PC-3 (cell line): ENCODE results near the gene MTRF1. TPM values are rescaled to one million over a fixed set of nuclear protein-coding genes. Genes with fewer than 3 reads are reported as not detected.

ENCODE experiments used
- ATAC-seq: fragments of 200-7000 bp; cut with Tn5 transposase; 2 replicates; pipeline ENCODE4 v1.9.1; 2020; ENCODE audit warnings: mild to moderate bottlenecking, moderate library complexity
- BruUV-seq: library from RNA; stranded (reverse); fragments of 400-500 nt; replicated peaks from 2 replicates; lab custom pipeline; 2021; lab: Mats Ljungman, UMichigan
- CTCF ChIA-PET: fragments of 300-600 bp; sonication (Branson Sonifier 250); formaldehyde crosslinking; loops from one replicate; lab custom pipeline; 2022; ENCODE audit warnings: antibody characterized with exemption; lab: Charles Lee
- POLR2A ChIA-PET: fragments of 300-600 bp; sonication (Branson Sonifier 250); formaldehyde crosslinking; loops from one replicate; lab custom pipeline; 2022; ENCODE audit warnings: antibody characterized with exemption; ENCODE audit not compliant: unreplicated experiment; lab: Charles Lee
- DNase-seq: peaks from one replicate; pipeline ENCODE4 v3.0.0-alpha.2; 2015
- H2AFZ ChIP-seq: fragments of 300-600 bp; sonication (generic); 2 replicates; pipeline ENCODE4 v1.6.0; 2016; ENCODE audit warnings: antibody characterized with exemption, low read length
- H3F3A ChIP-seq: fragments of 300-600 bp; sonication (generic); one replicate; pipeline ENCODE4 v1.6.0; 2017; ENCODE audit warnings: antibody characterized with exemption, low read length, control low read depth, mild to moderate bottlenecking; ENCODE audit not compliant: unreplicated experiment
- H3K27ac ChIP-seq: fragments of 300-600 bp; sonication (generic); 2 replicates; pipeline ENCODE4 v1.5.1; 2016; ENCODE audit warnings: mild to moderate bottlenecking, low read length
- H3K27me3 ChIP-seq: fragments of 300-600 bp; sonication (generic); 2 replicates; pipeline ENCODE4 v1.6.1; 2016; ENCODE audit warnings: low read length, mixed read lengths
- H3K36me3 ChIP-seq: fragments of 300-600 bp; sonication (generic); 2 replicates; pipeline ENCODE4 v1.6.1; 2016; ENCODE audit warnings: low read depth, mixed run types, low read length, mixed read lengths
- H3K4me1 ChIP-seq: fragments of 300-600 bp; sonication (generic); 2 replicates; pipeline ENCODE4 v1.5.1; 2016; ENCODE audit warnings: low read length; ENCODE audit not compliant: insufficient read depth
- H3K4me2 ChIP-seq: fragments of 300-600 bp; sonication (generic); 2 replicates; pipeline ENCODE4 v1.6.0; 2016; ENCODE audit warnings: low read length
- H3K4me3 ChIP-seq: fragments of 300-600 bp; sonication (generic); 2 replicates; pipeline ENCODE4 v1.5.1; 2016; ENCODE audit warnings: mild to moderate bottlenecking, low read length, mixed read lengths
- H3K79me2 ChIP-seq: fragments of 300-600 bp; sonication (generic); 2 replicates; pipeline ENCODE4 v1.6.1; 2017; ENCODE audit warnings: low read length, mixed read lengths
- H3K9ac ChIP-seq: fragments of 300-600 bp; sonication (generic); 2 replicates; pipeline ENCODE4 v1.6.0; 2016; ENCODE audit warnings: mild to moderate bottlenecking, low read length
- H3K9me2 ChIP-seq: fragments of 300-600 bp; sonication (generic); replicated peaks from 2 replicates; pipeline ENCODE4 v1.6.1; 2016; ENCODE audit warnings: mixed run types, low read length, mixed read lengths
- H3K9me3 ChIP-seq: fragments of 300-600 bp; sonication (generic); 2 replicates; pipeline ENCODE4 v1.6.1; 2016; ENCODE audit warnings: low read length, mixed read lengths
- H4K20me1 ChIP-seq: fragments of 300-600 bp; sonication (generic); 2 replicates; pipeline ENCODE4 v1.6.1; 2016; ENCODE audit warnings: low read length, mixed read lengths
- EZH2 ChIP-seq: fragments of 300-600 bp; sonication (generic); IDR thresholded peaks from one replicate; pipeline ENCODE4 v1.6.1; 2017; ENCODE audit warnings: antibody characterized with exemption, mild to moderate bottlenecking, low read length; ENCODE audit not compliant: unreplicated experiment
- EZH2phosphoT487 ChIP-seq: fragments of 300-600 bp; sonication (generic); IDR thresholded peaks from 2 replicates; pipeline ENCODE4 v1.6.1; 2018; ENCODE audit warnings: mild to moderate bottlenecking, antibody characterized with exemption, low read length, borderline replicate concordance
- intact Hi-C: fragments of 100-400 bp; cut with micrococcal nuclease; formaldehyde crosslinking; loops from 2 replicates; pipeline ENCODE4 v1.9.0; 2023
- total RNA-seq: library from RNA; depleted of rRNA; stranded (reverse); fragments of >200 nt; gene quantifications from 2 replicates; pipeline ENCODE4 v1.2.3, GENCODE V29; 2014
- TF ChIP-seq, protein P1 (sequence below): fragments of 300-600 bp; sonication (generic); conservative IDR thresholded peaks from 2 replicates; pipeline ENCODE4 v1.5.1; 2017; ENCODE audit warnings: antibody characterized with exemption, low read depth, mild to moderate bottlenecking, low read length

MTRF1 gene
- total RNA-seq, 1 experiment from 2014 or later, result 4.7 TPM

DNA sequence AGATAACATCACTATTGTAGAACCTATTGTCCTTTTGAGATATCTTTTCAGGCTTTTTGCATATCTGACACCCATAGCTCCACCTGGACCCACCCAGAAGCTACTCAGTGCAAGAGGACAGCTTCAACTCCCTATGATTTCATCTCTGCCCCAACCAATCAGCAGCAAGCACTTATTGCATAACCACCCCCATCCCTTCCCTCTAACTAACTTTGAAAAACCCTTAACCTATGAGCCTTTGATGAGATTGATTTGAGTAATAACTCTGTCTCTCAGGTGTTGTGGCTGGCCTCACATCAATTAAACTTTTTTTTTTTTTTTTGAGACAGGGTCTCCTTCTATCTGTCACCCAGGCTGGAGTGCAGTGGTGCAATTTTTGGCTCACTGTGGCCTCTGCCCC, 13.4 kb upstream of the MTRF1 start:
- Histone ChIP-seq H3K4me2 (no peak overlapping the region), H3K27ac (no peak overlapping the region), H3K9me2 (no peaks in the 10 kb centered on the region), H3K4me1 (no peaks in the 10 kb centered on the region), H3K36me3 (no peaks in the 10 kb centered on the region), H3K9ac (no peak overlapping the region), H3K79me2 (no peaks in the 10 kb centered on the region), H2AFZ (no peak overlapping the region), H3K4me3 (no peak overlapping the region), H4K20me1 (no peaks in the 10 kb centered on the region), H3F3A (no peaks in the 10 kb centered on the region), H3K9me3 (no peaks in the 10 kb centered on the region), H3K27me3 (no peaks in the 10 kb centered on the region)
- DNase-seq (no peak), ATAC-seq (no peak)
- no TSS peak for BruUV-seq
- TF ChIP-seq, protein P1, sequence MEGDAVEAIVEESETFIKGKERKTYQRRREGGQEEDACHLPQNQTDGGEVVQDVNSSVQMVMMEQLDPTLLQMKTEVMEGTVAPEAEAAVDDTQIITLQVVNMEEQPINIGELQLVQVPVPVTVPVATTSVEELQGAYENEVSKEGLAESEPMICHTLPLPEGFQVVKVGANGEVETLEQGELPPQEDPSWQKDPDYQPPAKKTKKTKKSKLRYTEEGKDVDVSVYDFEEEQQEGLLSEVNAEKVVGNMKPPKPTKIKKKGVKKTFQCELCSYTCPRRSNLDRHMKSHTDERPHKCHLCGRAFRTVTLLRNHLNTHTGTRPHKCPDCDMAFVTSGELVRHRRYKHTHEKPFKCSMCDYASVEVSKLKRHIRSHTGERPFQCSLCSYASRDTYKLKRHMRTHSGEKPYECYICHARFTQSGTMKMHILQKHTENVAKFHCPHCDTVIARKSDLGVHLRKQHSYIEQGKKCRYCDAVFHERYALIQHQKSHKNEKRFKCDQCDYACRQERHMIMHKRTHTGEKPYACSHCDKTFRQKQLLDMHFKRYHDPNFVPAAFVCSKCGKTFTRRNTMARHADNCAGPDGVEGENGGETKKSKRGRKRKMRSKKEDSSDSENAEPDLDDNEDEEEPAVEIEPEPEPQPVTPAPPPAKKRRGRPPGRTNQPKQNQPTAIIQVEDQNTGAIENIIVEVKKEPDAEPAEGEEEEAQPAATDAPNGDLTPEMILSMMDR, result no peak
- TF ChIP-seq EZH2phosphoT487 (no peak), EZH2 (no peak)
- ChIA-PET POLR2A (no interaction called here), CTCF (no interaction called here)
- intact Hi-C loops, result no loop called here

DNA sequence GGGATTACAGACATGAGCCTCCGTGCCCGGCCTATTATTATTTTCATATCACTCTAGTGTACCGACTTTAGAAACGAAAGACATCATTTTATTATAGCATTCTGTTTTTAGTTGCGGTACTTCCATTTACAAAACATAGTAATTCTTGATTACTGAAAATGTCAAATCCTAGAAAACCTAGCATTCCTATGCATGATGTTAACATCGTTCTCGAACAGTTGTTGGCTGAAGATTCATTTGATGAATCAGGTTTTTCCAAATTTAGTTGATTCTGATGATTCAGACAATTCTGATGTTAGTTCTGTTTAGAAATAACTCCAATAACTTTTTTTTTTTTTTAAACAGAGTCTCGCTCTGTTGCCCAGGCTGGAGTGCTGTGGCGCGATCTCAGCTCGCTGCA, 11.5 kb upstream of the MTRF1 start:
- no peaks in the 10 kb centered on the region for H3K36me3 ChIP-seq
- H3K27ac ChIP-seq, result no peak overlapping the region
- H3K4me3 ChIP-seq, result no peak overlapping the region
- H3K4me1 ChIP-seq, result no peaks in the 10 kb centered on the region
- no peaks in the 10 kb centered on the region for H3K27me3 ChIP-seq
- BruUV-seq, result no TSS peak
- ATAC-seq (no peak), DNase-seq (no peak)
- TF ChIP-seq, protein P1, result no peak
- TF ChIP-seq EZH2phosphoT487, result no peak
- H3K4me2 ChIP-seq, result no peak overlapping the region
- POLR2A ChIA-PET, result no interaction called here
- no peak overlapping the region for H3K9ac ChIP-seq
- H3K9me2 ChIP-seq, result no peaks in the 10 kb centered on the region
- no peaks in the 10 kb centered on the region for H3F3A ChIP-seq
- no peak overlapping the region for H2AFZ ChIP-seq
- no peaks in the 10 kb centered on the region for H4K20me1 ChIP-seq
- CTCF ChIA-PET, result no interaction called here
- intact Hi-C loops, result no loop called here
- no peaks in the 10 kb centered on the region for H3K79me2 ChIP-seq
- peaks cover 5% of the 10 kb centered on the region; the same call in 1 of the 2 replicates for H3K9me3 ChIP-seq

DNA sequence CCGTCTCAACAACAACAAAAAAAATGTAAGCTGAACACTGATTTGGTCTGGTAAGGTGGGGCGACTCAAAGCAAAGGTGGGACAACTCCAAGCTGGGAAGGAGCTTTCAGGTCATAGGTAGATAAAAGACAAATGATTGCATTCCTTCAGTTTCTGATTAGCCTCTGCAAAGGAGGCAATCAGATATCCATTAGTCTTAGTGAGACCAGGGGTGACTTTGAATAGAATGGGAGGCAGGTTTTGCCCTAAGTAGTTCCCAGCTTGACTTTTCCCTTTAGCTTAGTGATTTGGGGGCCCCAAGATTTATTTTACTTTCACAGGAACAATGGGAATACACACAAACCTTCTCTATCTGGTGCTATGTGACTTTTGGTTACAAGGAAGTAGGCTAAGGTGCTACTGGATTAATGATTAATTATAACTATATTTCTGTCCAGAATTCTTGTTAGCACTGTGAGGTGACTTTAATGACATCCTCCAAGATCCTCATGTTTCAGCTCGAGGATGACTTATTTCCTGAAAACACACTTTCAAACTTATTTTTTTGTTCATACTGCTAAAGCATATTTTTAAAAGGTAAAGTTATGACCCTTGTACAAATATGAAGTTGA, 10.6 kb upstream of the MTRF1 start:
- no peak for TF ChIP-seq EZH2phosphoT487
- no peak for TF ChIP-seq EZH2
- TF ChIP-seq, protein P1, result no peak
- peak; percentile 9 for DNase-seq
- peak; percentile 56 for ATAC-seq
- ChIA-PET POLR2A (interaction anchor here (0.6 kb wide), 2 partner anchors 11 to 383 kb away, joined by 3 read pairs; no protein-coding TSS in a partner anchor), CTCF (no interaction called here)
- Histone ChIP-seq H3K79me2 (no peaks in the 10 kb centered on the region), H3K27me3 (no peaks in the 10 kb centered on the region), H3K36me3 (no peaks in the 10 kb centered on the region), H3K4me3 (no peak overlapping the region), H3K9ac (no peak overlapping the region), H3K9me3 (peaks cover 7% of the 10 kb centered on the region; the same call in 1 of the 2 replicates), H3K27ac (no peak overlapping the region), H3K4me1 (no peaks in the 10 kb centered on the region), H3K9me2 (no peaks in the 10 kb centered on the region), H2AFZ (no peak overlapping the region), H4K20me1 (no peaks in the 10 kb centered on the region), H3K4me2 (no peak overlapping the region), H3F3A (no peaks in the 10 kb centered on the region)
- intact Hi-C loops, result no loop called here
- BruUV-seq, result no TSS peak
